GM12878 (cell line): ENCODE results near the gene ISCU. TPM values are rescaled to one million over a fixed set of nuclear protein-coding genes. Genes with fewer than 3 reads are reported as not detected.

Source experiments
- CEBPZ ChIP-seq: fragments of 150-350 bp; IDR thresholded peaks from 2 replicates; pipeline ENCODE4 v1.6.1; 2016; ENCODE audit warnings: low read depth, low read length
- CHD2 ChIP-seq: IDR thresholded peaks from 2 replicates; pipeline ENCODE4 v1.6.1; 2011; ENCODE audit warnings: low read depth, low read length, improper control_type of control experiment, borderline replicate concordance
- CREB1 ChIP-seq: IDR thresholded peaks from 2 replicates; pipeline ENCODE4 v1.6.1; 2012; ENCODE audit warnings: low read depth, mild to moderate bottlenecking, inconsistent platforms
- CREM ChIP-seq: IDR thresholded peaks from 2 replicates; pipeline ENCODE4 v1.6.1; 2014; ENCODE audit warnings: antibody characterized with exemption, low read depth
- FOS ChIP-seq: IDR thresholded peaks from 3 replicates; pipeline ENCODE4 v1.6.1; 2011; ENCODE audit warnings: borderline replicate concordance; ENCODE audit not compliant: insufficient read length; ENCODE audit errors: extremely low read depth
- GABPA ChIP-seq: IDR thresholded peaks from 2 replicates; pipeline ENCODE4 v1.6.1; 2014; ENCODE audit warnings: antibody characterized with exemption, low read depth, mild to moderate bottlenecking, inconsistent platforms
- KLF5 ChIP-seq: fragments of 450-650 bp; IDR thresholded peaks from 2 replicates; pipeline ENCODE4 v1.6.1; 2014; ENCODE audit warnings: mild to moderate bottlenecking; ENCODE audit not compliant: partially characterized antibody
- NBN ChIP-seq: fragments of 450-650 bp; IDR thresholded peaks from 2 replicates; pipeline ENCODE4 v1.6.1; 2016
- NKRF ChIP-seq: fragments of 450-650 bp; conservative IDR thresholded peaks from 2 replicates; pipeline ENCODE4 v1.6.1; 2017; ENCODE audit warnings: mild to moderate bottlenecking, moderate library complexity
- POU2F2 ChIP-seq: IDR thresholded peaks from 3 replicates; pipeline ENCODE4 v1.6.1; 2011; ENCODE audit warnings: low read depth, mild to moderate bottlenecking, low read length, borderline replicate concordance
- RAD21 ChIP-seq: IDR thresholded peaks from 2 replicates; pipeline ENCODE4 v1.6.1; 2011; ENCODE audit warnings: mild to moderate bottlenecking, low read depth, low read length, moderate library complexity; ENCODE audit not compliant: insufficient read depth
- RUNX3 ChIP-seq: IDR thresholded peaks from 2 replicates; pipeline ENCODE4 v1.6.1; 2012; ENCODE audit warnings: low read length, inconsistent platforms
- SMAD1 ChIP-seq: fragments of 450-650 bp; IDR thresholded peaks from 2 replicates; pipeline ENCODE4 v1.6.1; 2018; ENCODE audit warnings: mild to moderate bottlenecking, low read depth; ENCODE audit not compliant: partially characterized antibody
- SMAD5 ChIP-seq: IDR thresholded peaks from 2 replicates; pipeline ENCODE4 v1.6.1; 2016; ENCODE audit warnings: antibody characterized with exemption, low read depth
- SRF ChIP-seq, 2 experiments: IDR thresholded peaks; 2 replicates each; pipeline ENCODE4 v1.6.1; 2011; ENCODE audit warnings: low read depth in 2 of 2, low read length in 2 of 2, mild to moderate bottlenecking in 1 of 2, moderate library complexity in 1 of 2
- STAT3 ChIP-seq: IDR thresholded peaks from 2 replicates; pipeline ENCODE4 v1.6.1; 2011; ENCODE audit warnings: low read depth, low read length, improper control_type of control experiment
- SUZ12 ChIP-seq: fragments of 200-600 bp; sonication (generic); IDR thresholded peaks from one replicate; pipeline ENCODE4 v1.6.1; 2018; ENCODE audit warnings: antibody characterized with exemption, mild to moderate bottlenecking; ENCODE audit not compliant: unreplicated experiment
- TAF1 ChIP-seq: IDR thresholded peaks from 2 replicates; pipeline ENCODE4 v1.6.1; 2011; ENCODE audit warnings: mild to moderate bottlenecking, low read depth, low read length, borderline replicate concordance
- TARDBP ChIP-seq: IDR thresholded peaks from 2 replicates; pipeline ENCODE4 v1.6.1; 2016; ENCODE audit warnings: borderline replicate concordance
- ZBTB40 ChIP-seq: fragments of 450-650 bp; IDR thresholded peaks from 2 replicates; pipeline ENCODE4 v1.6.1; 2016; ENCODE audit warnings: mild to moderate bottlenecking, moderate library complexity, borderline replicate concordance
- ZNF217 ChIP-seq: fragments of 450-650 bp; IDR thresholded peaks from 2 replicates; pipeline ENCODE4 v1.6.1; 2017; ENCODE audit warnings: antibody characterized with exemption, mild to moderate bottlenecking
- polyA plus RNA-seq, 11 experiments: library from polyadenylated mRNA; depleted of rRNA in 4 of 11; unstranded in 6 of 11; stranded (reverse) in 5 of 11; fragments of >200 nt; fragmentation: Nextera tagmentation in 4 of 11; fragmentation: Illumina TruSeq in 1 of 11; extraction: Ambion mirVana in 4 of 11; extraction: Trizol in 1 of 11; gene quantifications; 1 replicate in 1 of 11; 2 replicates in 10 of 11; pipeline versions ENCODE4 v1.2.1 to v1.2.3, GENCODE V29; 2011 to 2016; ENCODE audit warnings: inconsistent platforms in 2 of 11, missing spikeins in 2 of 11, low read depth in 1 of 11
- total RNA-seq, 4 experiments: library from RNA; depleted of rRNA in 3 of 4; stranded (reverse); fragments of >200 nt in 3 of 4; fragmentation: Illumina TruSeq in 1 of 4; extraction: Trizol in 1 of 4; gene quantifications; 2 replicates each; pipeline versions ENCODE4 v1.2.1 to v1.2.3, GENCODE V29; 2013 to 2021

Gene ISCU
- total and polyA plus RNA-seq, 10 of the 15 experiments (the other 5 are each of a cell fraction or from before 2014, with no cell fraction given): 32.8 to 260 (median 127) TPM

- TF ChIP-seq ZBTB40 (peak; percentile 78; the same call in 1 of the 2 replicates), SUZ12 (no peak), CEBPZ (peak; percentile 63), KLF5 (no peak), ZNF217 (no peak), SMAD1 (no peak), NKRF (peak; percentile 68), CHD2 (peak; percentile 94), RAD21 (no peak), FOS (peak; percentile 53), STAT3 (no peak), GABPA (peak; percentile 81), POU2F2 (peak; percentile 41; the same call in 1 of the 3 replicates), RUNX3 (0 out of 2 replicates have a peak, but pooled peaks have one; percentile 11), SRF (IDR thresholded peaks at IDR 0.05; ENCODE audit: low read depth in 2 of 2, low read length in 2 of 2) (peak in 1 of 2 experiments; percentile 17; a peak in 1 of 4 replicates), SMAD5 (0 out of 2 replicates have a peak, but pooled peaks have one; percentile 24), NBN (no peak; the same call in 1 of the 2 replicates), TAF1 (peak; percentile 54; the same call in 1 of the 2 replicates), TARDBP (no peak), CREB1 (peak; percentile 95), CREM (peak; percentile 92)
These were observed 47.2 kb upstream of the ISCU start, which contains the start of gene FICD (continued) for GRCh38 chr12:108514973-108515814.
